HG03354 (cell line): ENCODE measurements around the gene OSBPL5.

Experiments
- ATAC-seq: cut with Tn5 transposase; IDR thresholded peaks from one replicate; pipeline ENCODE4 v1.9.1; 2021; ENCODE audit warnings: mild to moderate bottlenecking; ENCODE audit not compliant: unreplicated experiment, poor library complexity, severe bottlenecking

Gene OSBPL5

DNA sequence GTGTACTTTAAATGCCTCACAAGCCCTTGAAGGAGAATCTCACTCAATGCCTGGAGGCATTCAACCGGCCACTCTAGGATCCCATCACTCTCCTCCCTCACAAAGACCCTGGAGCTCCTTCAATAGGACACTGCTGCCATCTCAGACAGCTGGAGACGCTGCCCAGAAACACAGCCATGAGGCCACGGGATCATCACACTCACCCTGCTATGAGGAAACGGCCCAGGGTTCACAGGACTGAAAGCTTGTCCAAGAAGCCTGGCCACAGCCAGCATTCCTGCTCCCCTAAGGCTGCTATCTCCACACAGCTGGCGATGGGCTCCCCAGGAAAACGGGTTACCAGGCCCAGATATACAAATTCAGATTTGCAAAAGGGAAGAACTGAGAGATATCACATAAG is 121.1 kb downstream of the OSBPL5 start:
- no peak for ATAC-seq

GRCh38 chr11:3043315-3043871 is 121.7 kb downstream of the OSBPL5 start:
- ATAC-seq, result no peak

DNA sequence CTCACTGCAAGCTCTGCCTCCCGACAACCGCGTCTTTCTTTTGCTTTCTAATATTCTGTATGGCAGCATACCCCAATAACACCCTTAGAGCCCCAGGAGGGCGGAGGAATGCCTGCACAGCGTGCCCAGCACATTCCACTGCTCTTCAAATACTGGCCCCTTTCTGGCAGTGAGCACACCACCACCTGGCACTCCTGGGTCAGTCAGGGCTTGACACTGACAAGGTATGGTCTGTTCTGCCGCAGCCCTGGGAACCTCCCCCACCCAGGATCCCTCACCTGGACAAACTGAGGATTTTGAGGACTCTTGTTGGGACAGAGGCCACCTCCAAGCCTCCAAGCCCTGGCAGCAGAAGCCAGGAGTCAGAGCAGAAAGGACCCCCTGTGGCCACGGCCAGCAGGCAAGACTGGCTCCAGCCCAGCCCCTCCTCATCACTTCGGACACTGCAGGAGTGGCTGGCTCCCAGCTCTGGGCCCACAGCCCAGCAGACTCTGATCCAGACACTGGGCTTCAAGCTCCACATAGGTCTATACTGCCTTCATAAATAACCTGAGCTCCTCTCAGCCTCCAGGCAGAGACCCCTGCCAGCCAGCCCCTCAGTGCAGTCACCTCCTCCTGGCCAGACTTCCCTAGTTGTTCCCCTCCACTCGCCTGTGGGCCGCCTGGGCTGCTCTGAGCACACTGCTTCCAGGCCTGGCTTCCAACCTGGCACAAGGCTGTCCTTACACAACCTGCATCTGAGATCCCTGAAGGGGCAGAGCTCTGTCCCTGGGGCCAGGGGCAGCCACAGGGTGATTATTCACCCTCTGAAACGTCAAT is 122.4 kb downstream of the OSBPL5 start:
- no peak for ATAC-seq

DNA sequence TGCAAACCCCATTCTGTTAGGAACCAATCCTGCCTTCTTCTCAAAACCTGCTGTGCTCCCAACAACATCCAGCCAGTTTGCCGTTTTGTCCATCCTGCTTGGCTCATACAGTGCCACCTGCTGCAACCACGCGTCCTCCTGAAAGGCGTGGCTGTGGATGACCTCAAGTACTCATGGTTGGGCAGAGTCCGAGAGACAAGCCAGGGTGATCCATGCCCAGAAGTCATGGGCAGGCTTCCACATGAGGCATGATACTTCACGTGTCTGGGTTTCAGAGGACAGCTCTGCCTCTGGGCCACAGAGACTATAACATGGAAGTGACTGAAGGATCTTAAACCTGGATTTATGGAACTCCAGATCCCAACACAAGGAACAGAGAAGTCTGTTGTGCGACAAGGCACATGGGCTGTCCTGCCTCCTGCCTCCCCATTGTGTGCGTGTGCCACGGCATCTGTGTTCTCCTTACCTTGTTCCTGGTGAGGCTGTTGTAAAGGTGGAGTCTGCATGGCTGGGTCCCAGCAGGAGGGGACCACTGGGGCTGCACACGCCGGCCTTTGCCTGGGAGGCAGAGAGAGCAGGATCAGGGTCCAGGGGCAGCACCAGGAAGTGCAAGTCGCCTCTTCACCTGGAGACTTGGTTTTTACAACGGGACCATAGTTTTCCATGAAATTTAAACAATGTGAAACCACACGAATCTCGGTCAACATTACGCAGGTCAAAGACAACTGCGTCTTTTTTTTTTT is 123.2 kb downstream of the OSBPL5 start:
- no peak for ATAC-seq

- no peak for ATAC-seq
These were observed 124.2 kb downstream of the OSBPL5 start for GRCh38 chr11:3040881-3041280.

DNA sequence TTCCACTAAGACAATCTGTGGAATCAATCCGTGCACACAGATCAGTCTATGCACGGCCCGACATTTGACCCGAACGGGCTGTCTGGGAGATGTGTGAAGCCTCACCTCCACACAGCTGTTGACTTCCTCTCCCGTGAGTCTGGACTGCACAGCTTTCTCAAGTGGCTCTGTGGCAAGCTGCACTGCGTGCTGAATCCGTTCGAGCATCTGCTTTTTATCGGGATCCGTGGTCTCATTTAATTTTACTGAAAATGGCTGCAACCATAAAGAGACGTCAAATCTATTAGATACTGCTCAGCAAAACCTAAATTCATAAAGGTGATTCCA is 127.2 kb downstream of the OSBPL5 start:
- ATAC-seq, result no peak
